Gastroesophageal sphincter (tissue), 4 donors: ENCODE results near the gene FGF14. TPM values are rescaled to one million over a fixed set of nuclear protein-coding genes. Genes with fewer than 3 reads are reported as not detected.

Source experiments
- ATAC-seq: fragments of 150-250 bp; one replicate; pipeline ENCODE4 v1.9.1; 2016; ENCODE audit warnings: mild to moderate bottlenecking, moderate library complexity
- H3K27ac ChIP-seq, 4 donors: fragments of 200-600 bp; sonication (generic) in 3 of 4; 1 replicate in 3 of 4; 2 replicates in 1 of 4; pipeline ENCODE4 v1.5.1; 2016 to 2019
- H3K27me3 ChIP-seq: fragments of 200-600 bp; sonication (generic); one replicate; pipeline ENCODE4 v1.5.1; 2019
- H3K36me3 ChIP-seq, 2 donors: fragments of 200-600 bp; sonication (generic); one replicate each; pipeline ENCODE4 v1.5.1; 2019; ENCODE audit warnings: control low read depth in 1 of 2
- H3K4me1 ChIP-seq, 3 donors: fragments of 200-600 bp; sonication (generic); 1 replicate in 2 of 3; 2 replicates in 1 of 3; pipeline ENCODE4 v1.5.1; 2016 to 2019; ENCODE audit warnings: control low read depth in 2 of 3
- H3K4me3 ChIP-seq, 2 donors: fragments of 200-600 bp; sonication (generic); one replicate each; pipeline ENCODE4 v1.5.1; 2019; ENCODE audit warnings: mild to moderate bottlenecking in 1 of 2, moderate library complexity in 1 of 2
- H3K9me3 ChIP-seq, 3 donors: fragments of 200-600 bp; sonication (generic); one replicate each; pipeline ENCODE4 v1.5.1; 2017 to 2019; ENCODE audit warnings: control low read depth in 2 of 3
- EP300 ChIP-seq: sonication (generic); formaldehyde crosslinking; IDR thresholded peaks from one replicate; pipeline ENCODE4 v1.6.1; 2017; ENCODE audit warnings: antibody characterized with exemption, mild to moderate bottlenecking
- POLR2A ChIP-seq, 2 donors: fragments of 450-650 bp; IDR thresholded peaks; one replicate each; pipeline ENCODE4 v1.6.1; 2017; ENCODE audit warnings: antibody characterized with exemption in 2 of 2, mild to moderate bottlenecking in 2 of 2, moderate library complexity in 1 of 2
- POLR2AphosphoS5 ChIP-seq: sonication (generic); formaldehyde crosslinking; IDR thresholded peaks from one replicate; pipeline ENCODE4 v1.6.1; 2017; ENCODE audit warnings: antibody characterized with exemption
- WGBS, 2 donors: methylation state at CpG; one replicate each; pipeline ENCODE4 v1.1.5; 2018; ENCODE audit warnings: low coverage in 1 of 2; 5-methylcytosine and 5-hydroxymethylcytosine counted together
- total RNA-seq, 4 donors: library from RNA; depleted of rRNA; stranded (reverse); fragments of >200 nt; gene quantifications; one replicate each; pipeline ENCODE4 v1.1.0, GENCODE V29; 2016
- TF ChIP-seq, protein P1 (sequence below), 4 experiments: fragments of 200-600 bp in 2 of 4; fragments of 450-650 bp in 2 of 4; sonication (generic) in 1 of 4; IDR thresholded peaks; one replicate each; pipeline ENCODE4 v1.5.1; 2017 to 2019; ENCODE audit warnings: antibody characterized with exemption in 4 of 4, mild to moderate bottlenecking in 2 of 4, moderate library complexity in 2 of 4

FGF14 gene
- total RNA-seq, 4 donors from 2014 or later: 0.31 to 2.0 (median 0.95) TPM

DNA sequence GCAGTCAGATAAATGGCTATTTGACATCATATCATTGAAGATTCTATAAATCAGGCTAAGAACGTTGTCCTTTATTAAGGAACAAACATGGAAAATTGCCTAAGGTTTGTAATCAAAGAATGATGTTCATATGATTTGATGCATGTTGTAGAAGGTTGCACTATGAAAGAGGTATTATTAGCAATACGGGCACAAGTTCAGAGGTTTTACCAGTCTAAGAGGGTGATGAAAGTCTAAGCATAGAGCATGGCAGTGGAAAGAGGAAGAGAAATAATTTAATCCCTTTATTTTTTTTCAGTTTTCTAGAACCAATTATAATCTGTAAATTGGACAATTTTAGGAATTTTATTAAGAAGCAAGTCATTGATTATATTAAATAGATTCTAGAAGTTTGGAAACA, 450.7 kb downstream of the FGF14 start:
- Histone ChIP-seq H3K27me3 (no peaks in the 10 kb centered on the region), H3K36me3 (no peaks in the 10 kb centered on the region), H3K27ac (no peak overlapping the region), H3K4me1 (no peaks in the 10 kb centered on the region), H3K4me3 (no peak overlapping the region), H3K9me3 (no peaks in the 10 kb centered on the region)
- no peak for ATAC-seq
- TF ChIP-seq POLR2A (IDR thresholded peaks at IDR 0.05): no peak
- TF ChIP-seq POLR2AphosphoS5: no peak
- TF ChIP-seq, protein P1, sequence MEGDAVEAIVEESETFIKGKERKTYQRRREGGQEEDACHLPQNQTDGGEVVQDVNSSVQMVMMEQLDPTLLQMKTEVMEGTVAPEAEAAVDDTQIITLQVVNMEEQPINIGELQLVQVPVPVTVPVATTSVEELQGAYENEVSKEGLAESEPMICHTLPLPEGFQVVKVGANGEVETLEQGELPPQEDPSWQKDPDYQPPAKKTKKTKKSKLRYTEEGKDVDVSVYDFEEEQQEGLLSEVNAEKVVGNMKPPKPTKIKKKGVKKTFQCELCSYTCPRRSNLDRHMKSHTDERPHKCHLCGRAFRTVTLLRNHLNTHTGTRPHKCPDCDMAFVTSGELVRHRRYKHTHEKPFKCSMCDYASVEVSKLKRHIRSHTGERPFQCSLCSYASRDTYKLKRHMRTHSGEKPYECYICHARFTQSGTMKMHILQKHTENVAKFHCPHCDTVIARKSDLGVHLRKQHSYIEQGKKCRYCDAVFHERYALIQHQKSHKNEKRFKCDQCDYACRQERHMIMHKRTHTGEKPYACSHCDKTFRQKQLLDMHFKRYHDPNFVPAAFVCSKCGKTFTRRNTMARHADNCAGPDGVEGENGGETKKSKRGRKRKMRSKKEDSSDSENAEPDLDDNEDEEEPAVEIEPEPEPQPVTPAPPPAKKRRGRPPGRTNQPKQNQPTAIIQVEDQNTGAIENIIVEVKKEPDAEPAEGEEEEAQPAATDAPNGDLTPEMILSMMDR (IDR thresholded peaks at IDR 0.05): no peak
- TF ChIP-seq EP300: no peak
- WGBS, 2 donors: 68 to 86% methylated on average over 2 of the region's 2 CpGs

DNA sequence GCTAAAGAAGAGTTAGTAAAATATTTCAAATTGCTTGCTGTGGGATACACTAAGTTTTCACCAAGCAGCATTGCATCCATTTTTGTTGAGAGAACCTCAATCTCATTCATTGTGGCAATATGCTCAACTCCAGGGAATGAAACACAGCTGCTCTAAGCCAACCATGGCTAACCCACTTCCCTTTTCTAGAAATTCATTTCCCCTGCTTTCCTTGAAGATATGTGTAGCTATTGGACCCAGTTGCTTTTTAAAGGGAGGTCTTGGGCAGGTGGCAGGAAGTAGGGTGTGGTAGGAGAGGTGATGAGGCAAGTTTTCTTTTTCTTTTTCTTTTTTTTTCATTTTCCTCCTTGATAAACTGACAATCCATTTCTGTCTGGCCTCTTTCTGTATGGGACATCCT, 452.2 kb downstream of the FGF14 start:
- Histone ChIP-seq H3K27ac (no peak overlapping the region), H3K4me1 (no peaks in the 10 kb centered on the region), H3K36me3 (no peaks in the 10 kb centered on the region), H3K9me3 (no peaks in the 10 kb centered on the region), H3K4me3 (no peak overlapping the region), H3K27me3 (no peaks in the 10 kb centered on the region)
- ATAC-seq: no peak
- no peak for TF ChIP-seq POLR2A (IDR thresholded peaks at IDR 0.05)
- TF ChIP-seq POLR2AphosphoS5: no peak
- TF ChIP-seq, protein P1 (IDR thresholded peaks at IDR 0.05): no peak
- no peak for TF ChIP-seq EP300

DNA sequence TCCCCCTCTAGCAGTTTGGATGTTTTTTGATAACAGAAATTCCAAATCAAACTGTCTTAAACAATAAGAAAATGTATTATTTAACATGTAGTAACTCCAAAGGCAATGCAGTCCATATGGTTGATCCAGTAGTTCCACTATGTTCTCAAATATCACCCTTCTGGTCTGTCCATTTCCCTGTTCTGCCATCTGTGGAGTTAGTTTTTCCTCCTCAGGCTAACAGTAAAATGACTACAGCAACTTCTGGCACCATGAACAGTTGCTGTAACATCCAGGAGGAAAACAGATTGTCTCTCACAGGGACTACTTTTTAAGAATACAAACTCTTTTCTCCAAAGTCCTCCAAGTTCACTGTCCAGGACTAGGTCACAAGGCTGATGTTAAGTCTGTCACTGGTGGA, 455.4 kb downstream of the FGF14 start:
- Histone ChIP-seq H3K9me3 (no peaks in the 10 kb centered on the region), H3K4me3 (no peak overlapping the region), H3K4me1 (no peaks in the 10 kb centered on the region), H3K27ac (no peak overlapping the region), H3K36me3 (no peaks in the 10 kb centered on the region), H3K27me3 (no peaks in the 10 kb centered on the region)
- no peak for TF ChIP-seq POLR2AphosphoS5
- TF ChIP-seq EP300: no peak
- TF ChIP-seq POLR2A (IDR thresholded peaks at IDR 0.05): no peak
- TF ChIP-seq, protein P1 (IDR thresholded peaks at IDR 0.05): no peak
- ATAC-seq: no peak

DNA sequence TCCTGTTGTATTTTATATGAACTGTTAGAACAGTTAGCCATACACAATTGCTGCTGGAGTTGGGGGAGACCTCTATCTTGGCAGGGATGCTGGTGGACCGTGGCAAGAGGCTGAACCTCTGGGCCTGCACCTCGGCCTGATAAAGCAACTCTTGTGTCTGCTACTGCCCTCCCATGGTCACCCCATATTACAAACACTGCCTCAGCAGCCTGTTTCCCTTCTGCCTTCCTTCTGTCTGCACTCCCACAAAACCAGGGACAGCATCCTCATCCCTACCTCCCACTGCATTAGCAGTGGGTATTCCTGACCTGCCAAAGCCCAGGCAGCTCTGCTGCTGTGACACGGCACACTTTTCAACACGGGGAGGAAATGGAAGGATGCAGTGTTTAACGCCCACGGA, 456.4 kb downstream of the FGF14 start:
- no peaks in the 10 kb centered on the region for H3K36me3 ChIP-seq
- H3K27ac ChIP-seq: no peak overlapping the region
- TF ChIP-seq POLR2A (IDR thresholded peaks at IDR 0.05): no peak
- TF ChIP-seq EP300: no peak
- TF ChIP-seq POLR2AphosphoS5: no peak
- TF ChIP-seq, protein P1 (IDR thresholded peaks at IDR 0.05): no peak
- H3K27me3 ChIP-seq: no peaks in the 10 kb centered on the region
- no peaks in the 10 kb centered on the region for H3K4me1 ChIP-seq
- no peak overlapping the region for H3K4me3 ChIP-seq
- no peaks in the 10 kb centered on the region for H3K9me3 ChIP-seq
- ATAC-seq: no peak
- 76 to 80% methylated on average over 2 to 6 of the region's 6 CpGs for WGBS, 2 donors

DNA sequence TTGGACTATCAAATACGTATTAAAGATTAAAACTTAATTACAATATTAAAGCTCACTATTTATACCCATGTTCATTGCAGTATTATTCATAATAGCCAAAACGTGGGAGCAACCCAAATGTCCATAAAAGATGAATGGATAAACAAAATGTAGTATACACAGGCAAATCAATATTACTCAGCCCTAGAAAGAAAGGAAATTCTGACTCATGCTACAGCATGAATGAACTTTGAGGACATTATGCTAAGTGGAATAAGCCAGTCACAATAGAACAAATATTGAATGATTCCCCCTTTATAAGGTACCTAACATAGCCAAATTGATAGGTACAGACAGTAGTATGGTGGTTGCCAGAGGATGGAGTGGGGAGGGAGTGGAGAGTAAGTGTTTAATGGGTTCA, 457.3 kb downstream of the FGF14 start:
- no peaks in the 10 kb centered on the region for H3K9me3 ChIP-seq
- H3K27ac ChIP-seq: no peak overlapping the region
- WGBS, 2 donors: 55 to 58% methylated on average over 2 of the region's 2 CpGs
- H3K36me3 ChIP-seq: no peaks in the 10 kb centered on the region
- no peak overlapping the region for H3K4me3 ChIP-seq
- no peak for ATAC-seq
- H3K4me1 ChIP-seq: no peaks in the 10 kb centered on the region
- no peak for TF ChIP-seq POLR2A (IDR thresholded peaks at IDR 0.05)
- no peak for TF ChIP-seq EP300
- no peak for TF ChIP-seq POLR2AphosphoS5
- TF ChIP-seq, protein P1 (IDR thresholded peaks at IDR 0.05): no peak
- no peaks in the 10 kb centered on the region for H3K27me3 ChIP-seq
